Measurements from ENCODE around the gene FAN1.

GRCh38 chr15:30924353-30924752, 20.6 kb downstream of the FAN1 start:
- TF ChIP-seq POLR2AphosphoS5 (IDR thresholded peaks at IDR 0.05; ENCODE audit: low read depth, low read length) (no peak), TAF1 (IDR thresholded peaks at IDR 0.05; ENCODE audit: borderline replicate concordance, low read depth, low read length) (no peak)

Measured in GM12892 (cell line).